IPS-20b (cell line): ENCODE data around the gene LRRC49.

Experiments
- H3K27ac ChIP-seq: one replicate; pipeline ENCODE4 v1.5.1; 2013; ENCODE audit warnings: low read length
- H3K27me3 ChIP-seq: 2 replicates; pipeline ENCODE4 v1.6.1; 2013; ENCODE audit warnings: mild to moderate bottlenecking, low read length, inconsistent platforms; ENCODE audit not compliant: insufficient read depth
- H3K36me3 ChIP-seq: 2 replicates; pipeline ENCODE4 v1.6.1; 2013; ENCODE audit warnings: low read depth, mild to moderate bottlenecking, inconsistent platforms, low read length, moderate library complexity; ENCODE audit not compliant: insufficient read depth
- H3K4me1 ChIP-seq: 2 replicates; pipeline ENCODE4 v1.6.1; 2013; ENCODE audit warnings: mild to moderate bottlenecking, control low read depth, inconsistent platforms, low read length, moderate library complexity; ENCODE audit not compliant: insufficient read depth
- H3K4me3 ChIP-seq: 2 replicates; pipeline ENCODE4 v1.5.1; 2013; ENCODE audit warnings: mild to moderate bottlenecking, low read length, inconsistent platforms
- H3K9ac ChIP-seq: 2 replicates; pipeline ENCODE4 v1.6.1; 2013; ENCODE audit warnings: low read depth, mild to moderate bottlenecking, inconsistent platforms, low read length, moderate library complexity
- H3K9me3 ChIP-seq: 2 replicates; pipeline ENCODE4 v1.6.1; 2013; ENCODE audit warnings: mild to moderate bottlenecking, low read depth, low read length, inconsistent platforms; ENCODE audit not compliant: insufficient read depth

The LRRC49 gene

GRCh38 chr15:71049706-71050422, 157.2 kb downstream of the LRRC49 start:
- Histone ChIP-seq H3K27me3 (no peaks in the 10 kb centered on the region), H3K4me3 (no peak overlapping the region), H3K4me1 (peaks cover 14% of the 10 kb centered on the region; the same call in 1 of the 2 replicates), H3K9me3 (no peaks in the 10 kb centered on the region), H3K9ac (no peak overlapping the region), H3K36me3 (no peaks in the 10 kb centered on the region; the same call in 1 of the 2 replicates), H3K27ac (no peak overlapping the region)

GRCh38 chr15:71050461-71050860, 157.8 kb downstream of the LRRC49 start:
- Histone ChIP-seq H3K9me3 (no peaks in the 10 kb centered on the region), H3K36me3 (no peaks in the 10 kb centered on the region; the same call in 1 of the 2 replicates), H3K27ac (no peak overlapping the region), H3K4me1 (peaks cover 14% of the 10 kb centered on the region; the same call in 1 of the 2 replicates), H3K4me3 (no peak overlapping the region), H3K9ac (no peak overlapping the region), H3K27me3 (no peaks in the 10 kb centered on the region)

GRCh38 chr15:71051539-71051938, 158.9 kb downstream of the LRRC49 start:
- no peaks in the 10 kb centered on the region; the same call in 1 of the 2 replicates for H3K36me3 ChIP-seq
- H3K4me3 ChIP-seq, result no peak overlapping the region
- no peak overlapping the region for H3K27ac ChIP-seq
- no peaks in the 10 kb centered on the region for H3K9me3 ChIP-seq
- H3K27me3 ChIP-seq, result no peaks in the 10 kb centered on the region
- peaks cover 14% of the 10 kb centered on the region; the same call in 1 of the 2 replicates for H3K4me1 ChIP-seq
- no peak overlapping the region for H3K9ac ChIP-seq

GRCh38 chr15:71052356-71052755, 159.7 kb downstream of the LRRC49 start:
- Histone ChIP-seq H3K4me1 (peaks cover 14% of the 10 kb centered on the region; the same call in 1 of the 2 replicates), H3K9me3 (no peaks in the 10 kb centered on the region), H3K9ac (no peak overlapping the region), H3K27ac (no peak overlapping the region), H3K4me3 (no peak overlapping the region), H3K27me3 (no peaks in the 10 kb centered on the region), H3K36me3 (no peaks in the 10 kb centered on the region; the same call in 1 of the 2 replicates)

GRCh38 chr15:71054286-71054952, 161.8 kb downstream of the LRRC49 start:
- Histone ChIP-seq H3K36me3 (no peaks in the 10 kb centered on the region; the same call in 1 of the 2 replicates), H3K9ac (no peak overlapping the region), H3K4me3 (no peak overlapping the region), H3K9me3 (peaks cover 2% of the 10 kb centered on the region; the same call in 1 of the 2 replicates), H3K27ac (no peak overlapping the region), H3K4me1 (peaks cover 12% of the 10 kb centered on the region; the same call in 1 of the 2 replicates), H3K27me3 (no peaks in the 10 kb centered on the region)

- Histone ChIP-seq H3K4me3 (no peak overlapping the region), H3K27me3 (no peaks in the 10 kb centered on the region), H3K9me3 (peaks cover 2% of the 10 kb centered on the region; the same call in 1 of the 2 replicates), H3K27ac (no peak overlapping the region), H3K9ac (no peak overlapping the region), H3K36me3 (no peaks in the 10 kb centered on the region; the same call in 1 of the 2 replicates), H3K4me1 (peaks cover 1% of the 10 kb centered on the region; the same call in 1 of the 2 replicates)
Observed at GRCh38 chr15:71055461-71055860, 162.8 kb downstream of the LRRC49 start.

GRCh38 chr15:71056111-71056510, 163.5 kb downstream of the LRRC49 start:
- H3K36me3 ChIP-seq, result no peaks in the 10 kb centered on the region; the same call in 1 of the 2 replicates
- no peak overlapping the region for H3K27ac ChIP-seq
- H3K27me3 ChIP-seq, result no peaks in the 10 kb centered on the region
- H3K9me3 ChIP-seq, result peaks cover 2% of the 10 kb centered on the region; the same call in 1 of the 2 replicates
- no peaks in the 10 kb centered on the region for H3K4me1 ChIP-seq
- H3K4me3 ChIP-seq, result no peak overlapping the region
- H3K9ac ChIP-seq, result no peak overlapping the region

- Histone ChIP-seq H3K9me3 (peaks cover 2% of the 10 kb centered on the region; the same call in 1 of the 2 replicates), H3K27ac (no peak overlapping the region), H3K27me3 (no peaks in the 10 kb centered on the region), H3K36me3 (no peaks in the 10 kb centered on the region), H3K4me3 (no peak overlapping the region), H3K4me1 (no peaks in the 10 kb centered on the region), H3K9ac (no peak overlapping the region)
Observed at GRCh38 chr15:71057143-71057542, 164.5 kb downstream of the LRRC49 start.

GRCh38 chr15:71057581-71057980, 165.0 kb downstream of the LRRC49 start:
- no peaks in the 10 kb centered on the region for H3K36me3 ChIP-seq
- no peak overlapping the region for H3K4me3 ChIP-seq
- H3K9ac ChIP-seq, result no peak overlapping the region
- no peak overlapping the region for H3K27ac ChIP-seq
- peaks cover 2% of the 10 kb centered on the region; the same call in 1 of the 2 replicates for H3K9me3 ChIP-seq
- H3K27me3 ChIP-seq, result no peaks in the 10 kb centered on the region
- no peaks in the 10 kb centered on the region for H3K4me1 ChIP-seq

GRCh38 chr15:71060983-71061382, 168.4 kb downstream of the LRRC49 start:
- H3K4me1 ChIP-seq, result no peaks in the 10 kb centered on the region
- H3K36me3 ChIP-seq, result no peaks in the 10 kb centered on the region
- H3K9ac ChIP-seq, result no peak overlapping the region
- H3K27ac ChIP-seq, result no peak overlapping the region
- H3K4me3 ChIP-seq, result no peak overlapping the region
- H3K27me3 ChIP-seq, result no peaks in the 10 kb centered on the region
- H3K9me3 ChIP-seq, result peaks cover 2% of the 10 kb centered on the region; the same call in 1 of the 2 replicates

- Histone ChIP-seq H3K27me3 (no peaks in the 10 kb centered on the region), H3K9me3 (no peaks in the 10 kb centered on the region), H3K4me3 (no peak overlapping the region), H3K36me3 (no peaks in the 10 kb centered on the region), H3K4me1 (no peaks in the 10 kb centered on the region), H3K27ac (no peak overlapping the region), H3K9ac (no peak overlapping the region)
Observed at GRCh38 chr15:71066983-71067382, 174.4 kb downstream of the LRRC49 start.
